HG03575 (cell line): ENCODE measurements around the gene CD160.
"Not testable (repeated sequence)": the region's sequence is repeated elsewhere in the genome, so short reads cannot be mapped to it uniquely, and the experiment has no call there.

Experiments
- ATAC-seq: cut with Tn5 transposase; IDR thresholded peaks from one replicate; pipeline ENCODE4 v1.9.1; 2021; ENCODE audit not compliant: unreplicated experiment, insufficient number of reproducible peaks, low FRiP score; ENCODE audit errors: extremely low read depth

Gene CD160

DNA sequence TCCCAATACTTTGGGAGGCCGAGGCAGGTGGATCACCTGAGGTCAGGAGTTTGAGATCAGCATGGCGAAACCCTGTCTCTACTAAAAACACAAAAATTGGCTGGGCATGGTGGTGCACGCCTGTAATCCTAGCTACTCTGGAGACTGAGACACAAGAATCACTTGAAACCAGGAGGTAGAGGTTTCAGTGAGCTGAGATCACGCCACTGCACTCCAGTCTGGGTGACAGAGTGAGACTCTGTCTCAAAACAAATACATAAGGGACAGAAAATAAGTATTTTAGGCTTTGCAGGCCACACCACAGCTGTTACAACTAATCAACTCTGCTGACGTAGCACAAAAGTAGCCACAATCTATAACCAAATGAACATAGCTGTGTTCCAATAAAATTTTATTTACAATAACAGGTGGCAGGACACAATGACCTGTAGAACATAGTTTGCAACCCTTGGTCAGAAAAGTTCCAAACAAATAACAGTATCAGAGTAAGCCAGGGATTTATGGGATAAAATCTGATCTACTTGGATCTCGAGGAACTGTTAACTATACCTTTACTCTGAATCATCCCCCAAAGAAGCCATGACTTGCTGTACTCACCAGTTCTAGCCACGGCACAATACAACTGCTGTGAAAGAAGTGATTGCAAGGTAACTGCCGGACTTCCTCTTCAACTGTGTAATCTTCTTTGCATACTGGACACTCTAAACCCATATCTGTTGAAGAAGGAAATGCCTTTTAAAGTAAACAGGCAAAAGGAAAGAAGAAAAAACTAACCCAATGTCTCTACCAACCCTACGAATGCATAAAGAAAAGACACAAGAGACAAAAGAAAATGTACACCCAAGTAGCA, 28.3 kb downstream of the CD160 start:
- ATAC-seq = no peak

DNA sequence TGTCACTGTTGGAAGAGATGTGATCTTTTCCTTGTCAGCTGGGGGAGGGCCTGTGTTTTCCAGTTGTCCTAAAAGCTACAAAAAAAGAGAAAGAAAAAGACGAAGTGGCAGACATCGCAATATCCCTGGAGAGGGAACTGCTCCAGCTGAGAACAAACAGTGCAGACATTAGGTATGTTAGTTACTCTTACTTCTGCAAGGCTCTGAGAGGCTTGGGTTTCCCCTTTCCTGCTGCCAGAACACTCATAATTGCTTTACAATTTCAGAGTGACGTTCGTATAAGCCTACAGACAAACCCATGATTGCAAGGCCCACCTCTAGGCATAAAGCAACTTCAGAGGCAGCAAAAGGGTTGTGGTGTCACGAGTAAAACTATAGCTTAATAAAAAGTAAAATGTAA, 31.1 kb downstream of the CD160 start:
- no peak for ATAC-seq

DNA sequence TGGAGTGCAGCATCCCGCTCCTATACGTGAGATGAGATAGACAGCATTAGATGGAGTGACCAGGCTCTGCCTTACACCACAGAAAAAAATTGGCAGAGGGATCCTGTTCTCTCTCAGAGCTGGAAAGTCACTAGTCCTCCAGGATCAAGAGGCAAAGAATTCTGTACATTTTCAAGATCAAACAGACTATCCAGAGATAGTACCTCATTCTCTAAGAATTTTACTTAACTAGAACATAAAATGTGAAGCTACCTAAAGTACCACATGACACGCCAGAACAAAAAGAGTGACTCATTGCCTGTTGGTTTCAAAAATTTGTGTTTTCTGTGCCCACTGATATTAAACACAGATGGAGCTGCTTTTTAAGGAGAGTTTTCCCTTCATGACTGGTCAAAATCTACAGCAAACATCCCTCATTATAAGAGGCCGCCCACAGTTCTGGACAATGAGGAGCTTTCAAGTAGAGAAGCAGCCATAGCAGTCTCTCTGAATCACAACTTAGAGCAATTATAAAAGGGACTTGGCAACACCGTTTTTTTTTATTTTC, 32.3 kb downstream of the CD160 start:
- ATAC-seq = no peak

DNA sequence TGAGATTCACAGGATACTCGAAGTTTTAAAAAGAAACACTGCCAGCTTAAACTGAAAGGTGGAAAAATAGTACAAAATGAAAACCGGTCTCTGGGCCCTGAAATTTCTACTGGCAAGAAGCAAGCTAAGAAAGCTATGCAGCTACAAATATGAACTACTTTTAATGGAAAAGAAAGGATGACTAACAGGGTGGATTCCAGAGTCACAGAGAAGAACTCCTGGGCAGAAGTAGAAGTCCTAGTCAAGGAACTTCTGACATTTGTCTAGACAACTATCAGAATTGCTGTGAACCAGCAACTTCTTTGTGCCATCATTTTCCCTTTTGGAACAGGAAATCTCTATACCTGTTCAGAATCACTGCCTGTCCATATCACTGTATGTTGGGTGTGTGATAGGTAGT, 38.1 kb downstream of the CD160 start:
- no peak for ATAC-seq

DNA sequence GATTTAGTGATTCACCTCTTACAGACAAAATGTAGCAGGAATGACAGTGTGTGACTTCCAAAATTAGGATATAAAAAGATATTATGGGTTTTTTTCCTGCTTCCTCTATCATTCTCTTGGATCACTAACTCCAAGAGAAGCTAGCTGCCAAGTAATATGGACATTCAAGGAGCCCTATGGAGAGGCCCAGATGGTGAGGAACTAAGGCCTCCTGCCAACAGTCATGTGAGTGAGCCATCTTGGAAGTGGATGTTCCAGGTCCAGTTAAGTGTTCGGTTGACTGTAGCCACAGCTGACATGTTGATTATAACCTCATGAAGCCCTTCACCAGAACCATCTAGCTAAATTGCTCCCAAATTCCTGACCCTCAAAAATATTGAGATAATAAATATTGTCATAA, 38.8 kb downstream of the CD160 start:
- ATAC-seq = no peak

DNA sequence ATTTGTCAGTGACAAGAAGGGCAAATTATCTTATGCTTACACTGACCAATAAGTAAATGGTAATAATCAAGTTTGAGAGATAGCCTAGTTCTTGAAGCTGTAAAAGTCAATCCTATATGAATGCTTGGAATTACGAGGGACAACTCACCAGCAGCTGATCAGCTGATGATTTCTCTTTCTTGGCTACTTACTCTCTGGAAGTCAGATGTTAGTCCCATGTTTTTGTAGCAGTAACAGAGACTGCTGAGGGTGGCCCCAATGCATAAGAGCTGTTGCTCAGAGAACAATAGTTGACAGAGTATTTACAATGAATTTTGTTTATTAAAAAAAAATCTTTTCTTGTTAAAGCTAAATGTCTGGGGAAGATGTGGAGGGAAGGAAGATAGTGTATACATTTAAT, 39.3 kb downstream of the CD160 start:
- ATAC-seq = no peak

DNA sequence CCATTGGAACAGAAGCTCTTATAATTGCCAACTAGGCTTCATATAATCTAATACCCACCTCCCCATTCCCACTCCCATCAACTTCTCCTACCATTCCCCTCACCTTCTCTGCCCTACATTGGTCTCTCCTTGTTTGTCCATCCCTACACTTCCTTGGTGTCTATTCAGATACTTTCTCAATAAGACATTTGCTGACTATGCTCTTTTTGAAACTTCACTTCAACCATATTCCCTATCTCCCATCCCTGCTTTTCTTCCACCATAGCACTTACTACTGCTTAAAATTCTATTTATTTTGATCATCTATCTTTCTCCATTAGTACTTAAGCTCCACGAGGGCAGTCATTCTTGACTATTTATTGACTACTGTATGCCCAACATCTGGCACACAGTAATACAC, 40.4 kb downstream of the CD160 start:
- ATAC-seq = no peak

DNA sequence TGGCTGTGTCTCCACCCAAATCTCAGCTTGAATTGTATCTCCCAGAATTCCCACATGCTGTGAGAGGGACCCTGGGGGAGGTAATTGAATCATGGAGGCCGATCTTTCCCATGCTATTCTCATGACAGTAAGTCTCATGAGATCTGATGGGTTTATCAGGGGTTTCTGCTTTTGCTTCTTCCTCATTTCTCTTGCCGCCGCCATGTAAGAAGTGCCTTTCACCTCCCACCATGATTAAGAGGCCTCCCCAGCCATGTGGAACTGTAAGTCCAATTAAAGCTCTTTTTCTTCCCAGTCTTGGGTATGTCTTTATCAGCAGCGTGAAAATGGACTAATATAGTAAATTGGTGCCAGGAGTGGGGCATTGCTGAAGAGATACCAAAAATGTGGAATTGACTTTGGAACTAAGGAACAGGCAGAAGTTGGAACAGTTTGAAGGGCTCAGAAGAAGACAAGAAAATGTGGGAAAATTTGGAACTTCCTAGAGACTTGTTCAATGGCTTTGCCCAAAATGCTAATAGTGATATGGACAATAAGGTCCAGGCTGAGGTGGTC, 41.2 kb downstream of the CD160 start:
- not testable (repeated sequence) for ATAC-seq

DNA sequence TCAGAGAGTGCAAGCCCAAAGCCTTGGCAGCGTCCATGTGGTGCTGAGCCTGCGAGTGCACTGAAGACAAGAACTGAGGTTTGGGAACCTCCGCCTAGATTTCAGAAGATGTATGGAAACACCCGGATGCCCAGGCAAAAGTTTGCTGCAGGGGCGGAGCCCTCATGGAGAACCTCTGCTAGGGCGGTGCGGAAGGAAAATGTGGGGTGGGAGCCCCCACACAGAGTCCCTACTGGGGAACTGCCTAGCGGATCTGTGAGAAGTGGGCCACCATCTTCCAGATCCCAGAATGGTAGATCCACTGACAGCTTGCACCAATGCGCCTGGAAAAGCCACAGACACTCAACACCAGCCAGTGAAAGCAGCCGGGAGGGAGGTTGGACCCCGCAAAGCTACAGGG, 42.2 kb downstream of the CD160 start:
- ATAC-seq = not testable (repeated sequence)

DNA sequence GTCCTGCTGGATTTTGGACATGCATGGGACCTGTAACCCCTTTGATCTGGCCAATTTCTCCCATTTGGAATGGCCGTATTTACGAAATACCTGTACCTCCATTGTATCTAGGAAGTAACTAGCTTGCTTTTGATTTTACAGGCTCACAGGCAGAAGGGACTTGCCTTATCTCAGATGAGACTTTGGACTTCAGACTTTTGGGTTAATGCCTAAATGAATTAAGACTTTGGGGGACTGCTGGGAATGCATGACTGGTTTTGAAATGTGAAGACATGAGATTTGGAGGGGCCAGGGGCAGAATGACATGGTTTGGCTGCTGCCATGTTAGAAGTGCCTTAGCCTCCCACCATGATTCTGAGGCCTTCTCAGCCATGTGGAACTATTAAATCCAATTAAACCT, 42.7 kb downstream of the CD160 start:
- not testable (repeated sequence) for ATAC-seq

DNA sequence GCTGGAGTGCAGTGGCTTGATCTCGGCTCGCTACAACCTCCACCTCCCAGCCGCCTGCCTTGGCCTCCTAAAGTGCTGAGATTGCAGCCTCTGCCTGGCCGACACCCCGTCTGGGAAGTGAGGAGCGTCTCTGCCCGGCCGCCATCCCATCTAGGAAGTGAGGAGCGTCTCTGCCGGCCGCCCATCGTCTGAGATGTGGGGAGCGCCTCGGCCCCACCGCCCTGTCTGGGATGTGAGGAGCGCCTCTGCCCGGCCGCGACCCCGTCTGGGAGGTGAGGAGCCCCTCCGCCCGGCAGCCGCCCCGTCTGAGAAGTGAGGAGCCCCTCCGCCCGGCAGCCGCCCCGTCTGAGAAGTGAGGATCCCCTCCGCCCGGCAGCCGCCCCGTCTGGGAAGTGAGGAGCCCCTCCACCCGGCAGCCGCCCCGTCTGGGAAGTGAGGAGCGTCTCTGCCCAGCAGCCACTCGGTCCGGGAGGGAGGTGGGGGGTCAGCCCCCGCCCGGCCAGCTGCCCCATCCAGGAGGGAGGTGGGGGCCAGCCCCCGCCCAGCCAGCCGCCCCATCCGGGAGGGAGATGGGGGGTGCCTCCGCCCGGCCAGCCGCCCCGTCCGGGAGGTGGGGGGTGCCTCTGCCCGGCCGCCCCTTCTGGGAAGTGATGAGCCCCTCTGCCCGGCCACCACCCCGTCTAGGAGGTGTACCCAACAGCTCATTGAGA, 45.1 kb downstream of the CD160 start:
- not testable (repeated sequence) for ATAC-seq

DNA sequence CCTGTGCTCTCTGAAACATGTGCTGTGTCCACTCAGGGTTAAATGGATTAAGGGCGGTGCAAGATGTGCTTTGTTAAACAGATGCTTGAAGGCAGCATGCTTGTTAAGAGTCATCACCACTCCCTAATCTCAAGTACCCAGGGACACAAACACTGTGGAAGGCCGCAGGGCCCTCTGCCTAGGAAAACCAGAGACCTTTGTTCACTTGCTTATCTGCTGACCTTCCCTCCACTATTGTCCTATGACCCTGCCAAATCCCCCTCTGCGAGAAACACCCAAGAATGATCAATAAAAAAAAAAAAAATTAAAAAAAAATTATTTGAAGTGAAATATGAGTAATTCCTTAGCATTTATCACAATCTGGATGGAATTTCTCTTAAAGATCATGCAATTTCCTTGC, 45.8 kb downstream of the CD160 start:
- not testable (repeated sequence) for ATAC-seq

DNA sequence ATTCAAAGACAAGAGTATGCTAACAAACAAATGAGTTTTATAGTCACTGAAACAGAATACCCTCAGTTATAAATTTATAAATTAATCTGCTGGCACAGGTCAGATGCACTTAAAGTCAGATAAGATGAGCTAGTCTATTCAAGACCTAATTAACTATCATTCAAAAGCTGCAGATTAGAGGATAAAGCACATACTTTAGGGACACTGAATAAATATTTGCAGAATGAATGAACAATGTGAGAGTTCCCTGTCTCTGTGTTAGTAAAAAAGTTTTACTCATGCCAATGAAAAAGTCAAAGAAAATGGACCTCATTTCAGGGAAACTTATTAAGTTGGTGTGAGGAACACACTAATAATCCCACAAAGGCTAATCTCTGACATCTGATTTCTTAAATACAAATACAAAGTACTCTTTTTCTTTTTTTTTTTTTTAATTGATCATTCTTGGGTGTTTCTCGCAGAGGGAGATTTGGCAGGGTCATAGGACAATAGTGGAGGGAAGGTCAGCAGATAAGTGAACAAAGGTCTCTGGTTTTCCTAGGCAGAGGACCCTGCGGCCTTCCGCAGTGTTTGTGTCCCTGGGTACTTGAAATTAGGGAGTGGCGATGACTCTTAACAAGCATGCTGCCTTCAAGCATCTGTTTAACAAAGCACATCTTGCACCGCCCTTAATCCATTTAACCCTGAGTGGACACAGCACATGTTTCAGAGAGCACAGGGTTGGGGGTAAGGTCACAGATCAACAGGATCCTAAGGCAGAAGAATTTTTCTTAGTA, 46.5 kb downstream of the CD160 start:
- not testable (repeated sequence) for ATAC-seq

DNA sequence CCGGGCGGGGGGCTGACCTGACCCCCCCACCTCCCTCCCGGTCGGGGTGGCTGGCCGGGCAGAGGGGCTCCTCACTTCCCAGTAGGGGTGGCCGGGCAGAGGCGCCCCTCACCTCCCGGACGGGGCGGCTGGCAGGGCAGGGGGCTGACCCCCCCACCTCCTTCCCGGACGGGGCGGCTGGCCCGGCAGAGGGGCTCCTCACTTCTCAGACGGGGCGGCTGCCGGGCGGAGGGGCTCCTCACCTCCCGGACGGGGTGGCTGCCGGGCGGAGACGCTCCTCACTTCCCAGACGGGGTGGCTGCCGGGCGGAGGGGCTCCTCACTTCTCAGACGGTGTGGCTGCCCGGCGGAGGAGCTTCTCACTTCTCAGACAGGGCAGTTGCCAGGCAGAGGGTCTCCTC, 47.6 kb downstream of the CD160 start:
- not testable (repeated sequence) for ATAC-seq

DNA sequence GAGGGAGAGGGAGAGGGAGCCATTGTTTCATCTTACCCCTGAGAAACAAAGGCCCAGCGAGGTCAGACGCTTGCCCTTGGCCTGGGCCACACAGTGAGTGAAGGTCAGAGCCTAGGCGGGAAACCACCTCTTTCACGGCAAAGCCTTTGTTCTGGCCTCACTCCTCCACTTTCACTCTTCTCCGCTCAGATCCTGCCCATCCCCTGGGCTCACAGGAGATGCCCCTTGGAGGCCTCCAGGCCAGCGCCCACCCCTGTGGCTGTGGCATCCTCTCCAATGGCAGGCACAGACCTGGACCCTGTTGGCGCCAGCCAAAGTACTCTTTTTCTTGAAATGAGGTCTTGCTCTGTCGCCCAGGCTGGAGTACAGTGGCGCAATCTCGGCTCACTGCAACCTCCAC, 48.7 kb downstream of the CD160 start:
- not testable (repeated sequence) for ATAC-seq

DNA sequence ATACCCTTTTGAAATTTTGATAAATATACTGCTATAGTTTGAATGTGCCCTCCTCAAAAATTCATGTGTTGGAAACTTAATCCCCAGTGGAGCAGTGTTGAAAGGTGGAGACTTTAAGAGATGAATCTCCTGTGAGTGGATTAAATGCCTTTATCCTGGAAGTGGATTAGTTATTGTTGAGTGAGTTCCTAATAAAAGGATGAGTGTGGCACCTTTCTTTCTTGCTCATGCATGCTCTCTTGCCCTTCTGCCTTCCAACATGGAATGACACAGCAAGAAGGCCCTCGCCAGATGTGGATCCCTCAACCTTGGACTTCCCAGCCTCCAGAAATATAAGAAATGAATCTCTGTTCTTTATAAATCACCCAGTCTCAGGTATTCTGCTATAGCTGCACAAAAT, 51.8 kb downstream of the CD160 start:
- no peak for ATAC-seq

DNA sequence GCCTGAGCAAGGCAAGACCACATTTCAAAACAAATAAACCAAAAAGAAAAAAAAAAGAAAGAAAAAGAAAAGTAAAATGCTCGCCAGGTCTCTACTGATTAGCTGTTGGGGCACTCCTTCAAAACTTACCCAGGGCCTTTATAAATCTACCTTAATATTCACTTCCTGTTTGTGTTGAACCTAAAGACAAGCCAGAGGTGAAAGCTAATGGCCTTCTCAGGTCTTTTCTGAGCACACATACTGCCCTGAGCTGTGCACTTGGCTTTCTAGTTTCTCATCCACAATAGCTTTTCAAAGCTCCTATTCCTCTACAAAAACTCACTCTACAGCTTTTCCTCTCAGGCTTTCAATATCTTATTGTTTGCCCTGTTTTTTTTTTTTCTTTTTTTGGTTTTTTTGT, 54.1 kb downstream of the CD160 start:
- ATAC-seq = no peak

DNA sequence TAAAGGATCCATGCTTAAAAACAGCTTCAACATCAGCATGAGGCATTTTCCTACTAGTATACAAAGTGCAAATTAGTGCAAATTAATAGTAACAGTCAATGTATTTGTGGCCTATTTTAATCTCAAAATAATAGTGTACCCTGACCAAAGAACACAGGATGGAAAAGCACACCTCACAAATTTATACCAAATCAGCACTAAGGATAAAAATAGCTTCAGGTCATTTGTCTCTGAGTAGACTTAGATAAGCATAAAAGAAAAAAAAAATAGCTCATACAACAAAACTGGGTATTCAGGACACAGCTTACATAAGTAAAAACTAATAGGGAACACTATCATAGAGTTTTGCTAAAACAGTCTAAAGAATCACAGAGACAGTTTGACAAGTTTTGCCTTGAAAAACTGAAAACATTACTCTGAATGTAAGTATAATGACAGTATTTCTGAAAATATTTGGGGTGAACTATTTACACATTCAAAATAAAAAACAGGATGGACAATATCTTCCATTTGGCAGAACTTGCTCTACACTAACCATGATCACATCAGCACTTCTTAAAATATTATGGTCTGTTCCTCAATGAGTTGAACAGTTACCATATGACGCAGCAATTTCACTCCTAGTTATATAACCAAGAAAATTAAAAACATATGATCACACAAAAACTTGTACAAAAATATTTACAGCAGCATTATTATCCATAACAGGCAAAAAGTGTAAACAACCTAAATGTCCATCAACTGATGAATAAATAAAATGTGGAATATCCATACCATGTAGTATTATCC, 58.3 kb downstream of the CD160 start:
- no peak for ATAC-seq
